COLO668 (cell line): ENCODE results near the gene PRDM16.

Experiments used
- DNase-seq: peaks from one replicate; lab custom pipeline; 2025; ENCODE audit not compliant: unreplicated experiment; lab: John Stamatoyannopoulos, UW

PRDM16 gene

DNA sequence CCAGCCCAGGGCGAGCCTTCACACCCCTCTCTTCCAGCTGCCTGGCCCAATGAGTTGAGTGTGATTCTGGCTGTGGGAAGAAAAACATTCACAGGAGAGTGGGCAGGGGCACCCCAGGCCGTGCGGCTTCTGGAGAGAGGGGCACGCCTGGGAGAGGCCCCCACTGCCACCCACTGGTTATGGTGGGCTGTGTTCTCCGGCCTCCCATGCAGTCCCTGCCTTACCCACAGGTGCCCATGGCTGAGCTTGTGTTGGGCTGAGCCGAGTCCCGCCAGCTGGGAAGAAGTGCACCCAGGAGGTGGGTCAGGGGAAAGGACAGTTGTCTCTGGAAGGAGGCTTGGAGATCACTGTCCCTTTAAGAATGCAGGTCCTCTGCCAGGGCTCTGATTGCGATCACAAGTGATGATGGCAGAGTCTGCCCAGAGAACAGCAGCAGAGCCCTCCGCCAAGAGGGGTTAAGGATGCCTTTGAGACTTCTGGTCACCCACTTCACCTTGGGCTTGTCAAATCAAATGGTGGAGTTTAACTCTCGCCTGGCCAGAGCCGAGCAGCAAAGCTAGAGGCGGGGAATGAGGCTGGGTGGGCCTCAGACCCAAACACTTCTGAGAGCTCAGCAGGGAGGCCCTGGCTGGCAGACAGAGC is 260.8 kb downstream of the PRDM16 start:
- DNase-seq = no peak

DNA sequence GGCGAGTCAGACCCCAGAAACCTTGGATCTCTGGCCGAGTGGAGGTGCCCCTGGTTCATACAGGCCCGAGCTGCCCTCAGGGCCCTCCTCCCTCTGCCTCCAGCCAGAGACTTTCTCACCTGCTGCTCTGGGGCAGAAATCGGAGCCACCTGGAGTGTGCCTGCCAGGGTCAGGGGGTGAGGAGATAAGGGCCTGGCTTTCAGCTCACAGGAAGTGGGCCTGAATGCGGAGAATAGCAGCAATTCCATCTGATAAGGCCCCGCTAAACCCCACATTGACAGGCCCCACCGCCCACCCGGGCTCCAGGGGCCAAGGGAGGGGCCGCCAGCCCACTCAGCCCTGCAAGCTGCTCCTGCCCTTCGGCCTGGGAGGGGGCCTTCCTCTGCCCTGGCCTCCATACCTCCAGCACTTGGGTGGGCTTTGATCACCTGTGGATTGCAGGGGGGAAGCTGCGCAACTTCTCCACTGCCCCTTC is 261.8 kb downstream of the PRDM16 start:
- DNase-seq = no peak

DNA sequence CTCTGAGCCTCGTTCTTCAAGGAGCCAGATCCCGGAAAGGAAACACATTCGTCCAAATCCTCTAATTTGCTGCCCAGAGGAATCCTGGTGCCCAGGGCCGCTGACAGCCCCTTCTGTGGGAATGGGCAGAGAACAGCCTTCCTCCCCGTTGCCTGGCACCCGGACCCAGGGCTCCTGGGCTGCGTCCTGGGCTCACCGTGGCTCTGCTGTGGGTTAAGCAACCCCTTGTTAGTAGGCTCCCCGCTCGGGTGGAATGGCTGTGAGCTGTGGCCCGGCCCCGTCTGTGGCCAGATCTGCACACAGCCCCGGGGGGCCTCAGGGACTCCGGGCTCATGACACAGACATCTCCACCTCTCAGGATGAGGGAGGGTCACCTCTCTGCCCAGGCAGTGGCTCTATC is 262.6 kb downstream of the PRDM16 start:
- DNase-seq = no peak

- no peak for DNase-seq
Measured at GRCh38 chr1:3332043-3332442, 263.0 kb downstream of the PRDM16 start.

GRCh38 chr1:3332662-3333061 is 263.7 kb downstream of the PRDM16 start:
- no peak for DNase-seq

DNA sequence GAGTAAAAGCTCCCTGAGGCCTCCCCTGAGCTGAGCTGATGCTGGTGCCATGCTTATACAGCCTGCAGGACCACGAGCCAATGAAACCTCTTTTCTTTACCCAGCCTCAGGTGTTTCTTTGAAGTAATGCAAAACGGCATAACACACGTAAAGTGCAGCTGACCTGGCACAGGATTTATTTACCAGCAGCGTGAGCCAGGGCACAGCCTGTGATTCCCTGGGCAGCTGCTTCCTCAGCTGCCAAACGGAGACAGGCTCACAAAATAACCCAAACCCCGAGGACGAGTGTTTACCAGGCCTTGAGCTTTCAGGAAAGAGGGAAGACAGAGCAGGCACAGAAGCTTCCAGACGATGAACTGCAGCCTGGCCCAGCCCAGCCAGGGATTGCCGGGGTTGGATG is 264.9 kb downstream of the PRDM16 start:
- no peak for DNase-seq

- no peak for DNase-seq
Measured at GRCh38 chr1:3334366-3334765, 265.4 kb downstream of the PRDM16 start.

DNA sequence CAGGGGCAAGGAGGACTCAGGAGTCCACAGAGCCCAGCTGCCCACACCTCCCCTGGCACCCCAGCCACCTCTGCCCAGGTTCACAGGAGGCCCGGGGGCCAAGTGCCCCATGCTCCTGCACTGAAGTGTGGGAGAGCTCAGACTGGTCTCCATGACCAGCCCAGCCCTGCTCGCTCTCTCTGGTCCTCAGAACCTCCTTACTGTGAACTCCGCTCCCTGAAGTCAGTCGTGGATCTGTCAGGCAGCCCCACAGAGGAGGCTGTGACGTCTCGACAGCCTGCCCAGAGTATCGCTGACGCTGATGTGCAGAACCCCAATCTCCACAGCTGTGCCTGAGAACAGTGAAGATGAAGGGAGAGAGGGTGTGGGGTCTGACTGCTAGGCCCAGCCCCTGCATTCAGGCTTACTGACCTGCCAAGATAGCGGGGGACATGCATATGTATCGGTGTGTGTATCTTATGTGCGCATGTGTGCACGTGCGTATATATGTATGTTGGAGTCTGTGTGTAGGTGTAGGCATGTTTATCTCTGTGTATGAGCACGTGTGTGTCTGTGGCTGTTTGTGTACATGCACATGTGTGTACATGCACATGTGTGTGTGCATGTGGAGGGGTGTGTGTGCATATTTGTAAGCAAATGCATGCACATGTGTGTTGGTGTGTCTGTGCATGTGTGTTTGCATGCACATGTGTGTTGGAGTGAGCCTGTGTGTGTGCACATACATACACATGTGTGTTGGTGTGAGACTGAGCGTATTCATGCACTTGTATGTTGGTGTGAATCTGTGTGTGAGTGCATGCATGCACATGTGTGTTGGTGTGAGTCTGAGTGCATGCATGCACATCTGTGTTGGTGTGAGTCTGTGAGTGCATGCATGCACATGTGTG is 267.0 kb downstream of the PRDM16 start:
- no peak for DNase-seq

DNA sequence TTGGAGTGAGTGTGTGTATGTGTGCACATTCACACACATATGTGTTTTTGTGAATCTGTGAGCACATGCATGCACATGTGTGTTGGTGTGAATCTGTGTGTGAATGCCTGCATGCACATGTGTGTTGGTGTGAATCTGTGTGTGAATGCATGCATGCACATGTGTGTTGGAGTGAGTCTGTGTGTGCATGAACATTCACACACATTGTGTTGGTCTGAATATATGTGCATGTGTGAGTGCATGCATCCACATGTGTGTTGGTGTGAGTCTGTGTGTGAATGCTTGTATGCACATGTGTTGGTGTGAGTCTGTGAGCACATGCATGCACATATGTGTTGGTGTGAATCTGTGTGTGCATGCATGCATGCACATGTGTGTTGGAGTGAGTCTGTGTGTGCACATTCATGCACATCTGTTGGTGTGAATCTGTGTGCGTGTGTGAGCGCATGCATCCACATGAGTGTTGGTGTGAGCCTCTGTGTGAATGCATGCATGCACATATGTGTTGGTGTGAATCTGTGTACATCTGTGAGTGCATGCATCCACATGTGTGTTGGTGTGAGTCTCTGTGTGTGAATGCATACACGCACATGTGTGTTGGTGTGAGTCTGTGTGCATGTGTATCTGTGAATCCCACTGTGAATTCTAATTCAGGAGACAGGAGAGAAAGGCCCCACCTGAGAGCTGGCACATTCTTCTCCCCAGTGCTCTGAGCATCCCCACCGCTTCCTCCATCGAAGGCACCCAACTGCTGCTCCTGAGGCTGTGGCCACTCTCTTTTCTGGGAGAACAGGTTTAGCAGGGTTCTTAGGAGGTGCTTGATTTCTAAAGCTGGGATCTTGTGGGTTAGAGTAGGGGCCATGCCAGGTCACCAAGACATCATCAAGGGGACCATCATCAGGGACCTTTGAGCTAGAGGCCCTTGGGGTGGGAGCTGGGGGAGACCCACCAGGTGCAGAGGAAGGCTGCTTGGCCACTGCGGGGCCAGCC is 267.9 kb downstream of the PRDM16 start:
- no peak for DNase-seq

- no peak for DNase-seq
Measured at GRCh38 chr1:3337798-3338724, 269.1 kb downstream of the PRDM16 start.

- no peak for DNase-seq
Measured at GRCh38 chr1:3338725-3339070, 269.7 kb downstream of the PRDM16 start.

GRCh38 chr1:3339856-3340255 is 270.9 kb downstream of the PRDM16 start:
- no peak for DNase-seq

DNA sequence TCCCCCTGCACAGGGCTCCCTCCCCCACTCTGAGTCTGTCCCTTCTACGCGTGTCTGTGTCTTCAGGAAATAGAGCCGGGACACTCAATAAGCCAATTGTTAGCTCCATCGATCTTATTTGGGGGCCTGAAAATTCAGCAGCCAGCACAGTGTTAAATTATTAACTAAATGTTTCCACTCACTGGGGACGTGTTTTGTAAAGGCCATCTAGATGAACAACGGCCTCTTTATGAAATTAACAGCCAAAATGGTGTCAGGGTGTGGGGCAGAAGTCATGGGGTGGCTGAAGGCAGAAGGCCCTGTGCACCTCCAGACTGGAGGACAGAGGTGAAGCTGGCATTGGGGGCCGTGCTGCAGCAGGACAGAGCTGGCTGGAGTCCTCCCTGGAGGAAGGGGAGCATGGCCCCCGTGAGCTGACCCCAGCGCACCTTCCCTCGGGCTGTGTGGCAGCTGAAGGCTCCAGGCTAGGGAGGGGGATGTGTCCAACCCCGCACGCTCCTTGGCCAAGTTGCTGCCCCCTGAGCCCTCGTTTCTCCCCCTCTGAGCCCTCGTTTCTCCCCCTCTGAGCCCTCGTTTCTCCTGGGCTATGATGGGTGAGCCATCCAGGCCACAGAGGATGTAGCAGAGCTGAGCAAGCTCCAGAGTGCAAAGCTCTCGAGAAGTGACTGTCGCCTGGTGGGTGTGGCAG is 271.7 kb downstream of the PRDM16 start:
- DNase-seq = no peak

GRCh38 chr1:3341236-3341994 is 272.4 kb downstream of the PRDM16 start:
- DNase-seq = no peak

- no peak for DNase-seq
Measured at GRCh38 chr1:3342960-3343359, 274.0 kb downstream of the PRDM16 start.

DNA sequence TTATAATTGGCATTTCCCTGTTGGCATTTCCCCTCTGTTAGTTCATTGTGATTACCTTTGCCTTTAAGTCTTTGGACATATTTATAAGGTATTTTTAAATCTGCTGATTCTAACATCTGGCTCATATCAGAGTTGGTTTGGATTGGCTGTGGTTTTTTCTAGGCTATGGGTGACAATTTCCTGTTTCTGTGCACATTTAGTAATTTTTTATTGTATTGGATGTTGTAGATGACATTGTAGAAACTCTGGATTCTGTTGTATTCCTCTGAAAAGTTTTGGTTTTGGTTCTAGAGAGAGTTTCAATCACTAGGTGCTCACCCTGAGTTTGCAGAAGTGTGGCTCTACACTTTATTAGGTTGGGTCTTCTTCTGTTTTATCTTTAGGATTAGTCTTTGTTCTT is 275.4 kb downstream of the PRDM16 start:
- no peak for DNase-seq

DNA sequence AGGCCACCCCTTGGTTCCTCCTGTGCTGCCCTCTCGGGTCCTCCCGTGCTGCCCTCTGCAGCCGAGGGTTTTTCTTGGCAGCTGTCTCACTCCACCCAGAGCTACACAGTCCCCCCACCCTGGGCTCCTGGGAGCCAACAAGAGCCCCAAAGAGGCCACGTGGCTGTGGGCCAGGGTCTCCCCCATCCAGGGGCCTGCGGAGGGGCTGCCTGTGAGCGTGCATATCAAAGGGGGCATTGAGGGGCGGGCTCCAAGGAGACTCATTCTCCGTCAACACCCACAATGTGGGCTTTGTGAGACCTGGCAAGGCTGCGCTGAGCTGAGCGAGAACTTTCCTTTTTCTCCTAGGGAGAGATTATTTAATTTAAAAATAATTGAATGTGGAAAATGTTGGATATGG is 276.8 kb downstream of the PRDM16 start:
- DNase-seq = no peak

DNA sequence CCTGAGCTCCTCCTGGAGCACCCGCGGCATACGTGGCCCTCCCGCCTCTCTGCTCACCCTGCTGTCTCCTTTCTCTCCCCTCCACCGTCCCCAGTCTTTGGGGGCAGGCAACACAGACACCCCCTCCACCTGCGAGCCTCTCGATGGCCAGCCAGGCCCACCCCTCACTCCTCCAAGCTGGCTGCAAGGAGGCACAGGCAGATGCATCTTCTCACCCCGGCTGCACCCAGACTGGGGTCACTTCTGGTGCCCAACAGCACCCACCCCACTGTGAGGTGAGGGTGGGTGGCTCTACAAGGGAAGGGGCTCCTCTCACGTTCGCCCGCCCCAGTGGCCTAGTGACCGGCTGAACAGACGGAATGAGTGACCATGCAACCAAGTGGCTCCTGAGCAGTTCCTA is 277.5 kb downstream of the PRDM16 start:
- no peak for DNase-seq
